Thymus (tissue), 11 donors: ENCODE results near the gene OR1L8. TPM values are rescaled to one million over a fixed set of nuclear protein-coding genes. Genes with fewer than 3 reads are reported as not detected.
"Not testable (repeated sequence)": the region's sequence is repeated elsewhere in the genome, so short reads cannot be mapped to it uniquely, and the experiment has no call there.

ENCODE experiments used
- DNase-seq, 9 donors: peaks; one replicate each; pipeline ENCODE4 v3.0.0-alpha.2; 2013; ENCODE audit warnings: low spot score in 9 of 9, low read depth in 6 of 9, missing footprints in 1 of 9
- H3K27ac ChIP-seq, 2 donors: one replicate each; pipeline ENCODE4 v1.5.1; 2013; ENCODE audit warnings: control low read depth in 1 of 2, low read depth in 1 of 2, low read length in 1 of 2, mild to moderate bottlenecking in 1 of 2, moderate library complexity in 1 of 2
- H3K27me3 ChIP-seq, 2 donors: one replicate each; pipeline ENCODE4 v1.5.1; 2013; ENCODE audit warnings: low read length in 1 of 2; ENCODE audit not compliant: control insufficient read depth in 2 of 2, insufficient read depth in 1 of 2
- H3K36me3 ChIP-seq, 2 donors: one replicate each; pipeline ENCODE4 v1.5.1; 2013; ENCODE audit warnings: low read length in 1 of 2, mild to moderate bottlenecking in 1 of 2, moderate library complexity in 1 of 2; ENCODE audit not compliant: control insufficient read depth in 2 of 2, insufficient read depth in 2 of 2
- H3K4me1 ChIP-seq, 2 donors: one replicate each; pipeline ENCODE4 v1.5.1; 2013; ENCODE audit warnings: low read length in 2 of 2; ENCODE audit not compliant: control insufficient read depth in 2 of 2, insufficient read depth in 2 of 2
- H3K4me3 ChIP-seq, 2 donors: one replicate each; pipeline ENCODE4 v1.5.1; 2013; ENCODE audit warnings: low read length in 2 of 2, control low read depth in 1 of 2, mild to moderate bottlenecking in 1 of 2
- H3K9me3 ChIP-seq, 2 donors: one replicate each; pipeline ENCODE4 v1.5.1; 2013; ENCODE audit warnings: low read length in 1 of 2, mild to moderate bottlenecking in 1 of 2; ENCODE audit not compliant: control insufficient read depth in 2 of 2, insufficient read depth in 1 of 2
- WGBS: extraction: QIAGEN DNeasy Blood & Tissue Kit; methylation state at CpG from one replicate; pipeline ENCODE4 v1.1.7; 2013; 5-methylcytosine and 5-hydroxymethylcytosine counted together
- polyA plus RNA-seq: library from polyadenylated mRNA; stranded (reverse); fragments of 200-250 nt; gene quantifications from one replicate; pipeline ENCODE4 v1.2.3, GENCODE V29; 2013
- total RNA-seq: library from RNA; stranded (reverse); fragments of 120-200 nt; gene quantifications from one replicate; pipeline ENCODE4 v1.2.4, GENCODE V29; 2013
- donor health status: healthy.

The OR1L8 gene
- total and polyA plus RNA-seq, 2 donors, result 0.09 TPM; not detected in 1

DNA sequence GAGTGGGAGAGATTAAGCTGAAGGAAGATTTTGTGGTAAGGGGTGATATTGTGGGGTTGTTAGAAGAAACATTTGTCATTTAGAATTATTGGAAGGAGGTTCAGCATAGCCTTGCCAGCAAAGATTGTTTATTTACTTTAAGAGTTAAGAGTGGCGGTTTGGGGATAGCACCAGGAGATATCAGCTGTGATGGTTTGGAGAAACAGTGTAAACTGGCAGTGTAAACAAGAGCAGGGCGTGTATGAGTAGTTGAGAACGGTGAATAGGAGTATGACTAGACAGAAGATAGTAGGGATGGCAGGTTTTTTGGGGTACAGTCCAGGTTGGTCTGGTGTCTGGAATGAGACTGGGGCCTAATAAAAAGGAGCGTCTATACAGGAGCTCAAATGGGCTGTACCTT, 52.0 kb downstream of the OR1L8 start:
- not testable (repeated sequence) for H3K36me3 ChIP-seq, H3K4me1 ChIP-seq, H3K27me3 ChIP-seq, H3K4me3 ChIP-seq, DNase-seq, H3K27ac ChIP-seq, H3K9me3 ChIP-seq
- 87% methylated on average over 4 of the region's 4 CpGs for WGBS

DNA sequence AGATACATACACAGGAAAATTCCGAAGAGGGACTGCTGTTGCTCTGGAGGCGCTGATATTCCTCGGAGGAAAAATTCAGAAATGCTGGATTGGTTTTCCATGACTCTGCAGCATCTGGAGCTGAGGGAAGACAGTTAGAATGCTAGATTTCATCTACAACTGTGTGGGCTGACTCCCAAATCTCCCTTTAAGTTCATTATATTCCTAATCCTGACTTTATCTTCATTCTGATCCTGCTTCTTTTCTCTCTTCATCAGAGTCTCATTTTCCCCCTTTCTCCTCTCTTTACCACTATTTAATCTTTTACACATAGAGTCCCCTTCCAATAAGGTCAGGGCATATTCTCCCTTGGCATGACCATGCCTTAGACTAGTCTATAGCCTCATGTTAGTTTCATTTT, 56.0 kb downstream of the OR1L8 start, which contains the start of gene OR1N1:
TSS of gene OR1N1 (minus strand) at position 101 of the 400 bp plus-strand sequence. CDS start at position 101, 0 bp downstream.
- 95% methylated on average over 3 of the region's 3 CpGs for WGBS
- no peak for DNase-seq
- no peaks in the 10 kb centered on the region for H3K27me3 ChIP-seq

DNA sequence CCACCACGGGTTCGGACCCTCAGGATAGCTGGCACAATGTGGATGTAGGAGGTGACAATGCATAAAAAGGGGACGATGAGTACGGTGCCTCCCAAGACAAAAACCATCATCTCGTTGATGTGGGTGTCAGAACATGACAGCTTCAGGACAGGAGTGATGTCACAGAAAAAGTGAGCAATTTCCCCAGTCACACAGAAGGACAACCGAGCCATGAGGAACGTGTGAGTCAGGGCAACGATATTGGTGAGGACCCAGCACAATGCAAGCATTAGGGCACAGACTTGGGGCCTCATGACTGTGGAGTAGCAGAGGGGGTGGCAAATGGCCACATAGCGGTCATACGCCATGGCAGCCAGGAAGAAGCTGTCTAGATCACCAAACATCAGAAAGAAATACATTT, 56.6 kb downstream of the OR1L8 start:
- H3K4me1 ChIP-seq, result no peaks in the 10 kb centered on the region
- no peak overlapping the region for H3K27ac ChIP-seq
- H3K4me3 ChIP-seq, result no peak overlapping the region
- no peaks in the 10 kb centered on the region for H3K9me3 ChIP-seq
- H3K27me3 ChIP-seq, result no peaks in the 10 kb centered on the region
- no peak for DNase-seq
- 92% methylated on average over 10 of the region's 10 CpGs for WGBS
- H3K36me3 ChIP-seq, result no peaks in the 10 kb centered on the region

More for the DNA sequence above, 56.0 kb downstream of the OR1L8 start, which contains the start of gene OR1N1:
- Histone ChIP-seq H3K27ac (no peak within 1 kb of the TSS), H3K4me3 (no peak within 1 kb of the TSS), H3K36me3 (no peaks in the 10 kb centered on the region), H3K9me3 (no peaks in the 10 kb centered on the region), H3K4me1 (no peaks in the 10 kb centered on the region)

DNA sequence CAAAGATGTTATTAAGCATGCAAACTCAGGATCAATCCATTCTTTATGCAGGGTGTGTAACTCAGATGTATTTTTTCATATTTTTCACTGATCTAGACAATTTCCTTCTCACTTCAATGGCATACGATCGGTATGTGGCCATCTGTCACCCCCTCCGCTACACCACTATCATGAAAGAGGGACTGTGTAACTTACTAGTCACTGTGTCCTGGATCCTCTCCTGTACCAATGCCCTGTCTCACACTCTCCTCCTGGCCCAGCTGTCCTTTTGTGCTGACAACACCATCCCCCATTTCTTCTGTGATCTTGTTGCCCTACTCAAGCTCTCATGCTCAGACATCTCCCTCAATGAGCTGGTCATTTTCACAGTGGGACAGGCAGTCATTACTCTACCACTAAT, 63.8 kb downstream of the OR1L8 start:
- 97% methylated on average over 3 of the region's 3 CpGs for WGBS
- Histone ChIP-seq H3K27me3 (no peaks in the 10 kb centered on the region), H3K36me3 (no peaks in the 10 kb centered on the region), H3K4me3 (no peak overlapping the region), H3K4me1 (no peaks in the 10 kb centered on the region), H3K27ac (no peak overlapping the region), H3K9me3 (no peaks in the 10 kb centered on the region)
- no peak for DNase-seq

DNA sequence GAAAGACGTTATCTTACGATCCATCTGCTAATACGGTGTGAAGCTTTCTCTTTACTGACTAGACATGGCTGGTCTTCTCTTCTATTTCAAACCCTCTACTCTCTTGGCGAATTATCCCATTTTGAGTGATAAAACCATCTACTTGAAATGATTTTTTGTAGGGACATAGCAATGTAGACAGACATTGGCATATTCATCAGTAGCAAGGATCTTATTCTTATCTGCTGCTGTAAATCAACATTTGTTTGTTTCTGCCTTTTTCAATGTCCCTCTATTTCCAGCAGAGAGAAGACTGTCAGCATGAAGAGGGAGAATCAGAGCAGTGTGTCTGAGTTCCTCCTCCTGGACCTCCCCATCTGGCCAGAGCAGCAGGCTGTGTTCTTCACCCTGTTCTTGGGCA, 64.3 kb downstream of the OR1L8 start, which contains the start of gene OR1J4:
TSS of gene OR1J4 (plus strand) at position 301 of the 400 bp plus-strand sequence. CDS start at position 301, 0 bp downstream.
- H3K27ac ChIP-seq, result no peak within 1 kb of the TSS
- 89% methylated on average over 4 of the region's 4 CpGs for WGBS
- DNase-seq, result no peak
- no peaks in the 10 kb centered on the region for H3K36me3 ChIP-seq
- H3K4me3 ChIP-seq, result no peak within 1 kb of the TSS
- H3K4me1 ChIP-seq, result no peaks in the 10 kb centered on the region
- H3K27me3 ChIP-seq, result no peaks in the 10 kb centered on the region
- no peaks in the 10 kb centered on the region for H3K9me3 ChIP-seq

DNA sequence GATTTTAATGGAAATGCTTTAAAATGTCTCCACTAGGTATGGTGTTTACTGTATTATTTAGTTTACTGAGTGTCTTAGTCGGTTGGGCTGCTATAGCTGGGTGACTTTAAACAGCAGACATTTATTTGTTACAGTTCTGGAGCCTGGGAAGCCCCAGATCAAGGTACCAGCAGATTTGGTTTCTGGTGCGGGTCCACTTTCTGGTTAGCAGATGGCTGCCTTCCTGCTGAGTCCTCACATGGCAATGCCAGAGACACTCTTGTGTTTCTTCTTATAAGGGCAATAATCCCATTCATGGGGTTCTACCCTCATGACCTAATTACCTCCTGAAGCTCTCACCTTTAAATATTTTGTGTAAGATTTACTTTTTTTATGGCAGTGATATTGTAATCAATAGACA, 65.0 kb downstream of the OR1L8 start:
- Histone ChIP-seq H3K27me3 (no peaks in the 10 kb centered on the region), H3K36me3 (no peaks in the 10 kb centered on the region), H3K4me3 (no peak overlapping the region), H3K9me3 (no peaks in the 10 kb centered on the region), H3K4me1 (no peaks in the 10 kb centered on the region), H3K27ac (no peak overlapping the region)
- DNase-seq, result no peak
- WGBS, result 66% methylated on average over 2 of the region's 2 CpGs

Other genes starting within 250 kb of the OR1L8 start
- 1.9 TPM for gene PTGS1, start 212.4 kb downstream of the OR1L8 start, total RNA-seq
- 1.6 TPM for gene PTGS1, start 212.4 kb downstream of the OR1L8 start, polyA plus RNA-seq
- not detected for gene OR1J1, start 105.5 kb downstream of the OR1L8 start, total RNA-seq
- gene OR1J1, start 105.5 kb downstream of the OR1L8 start, polyA plus RNA-seq, result not detected
- gene OR1J2, start 72.6 kb downstream of the OR1L8 start, total RNA-seq, result not detected
- not detected for gene OR1J2, start 72.6 kb downstream of the OR1L8 start, polyA plus RNA-seq
- gene OR1J4, start 64.2 kb downstream of the OR1L8 start, total RNA-seq, result not detected
- gene OR1J4, start 64.2 kb downstream of the OR1L8 start, polyA plus RNA-seq, result 0.07 TPM
- gene OR1N1, start 56.1 kb downstream of the OR1L8 start, total RNA-seq, result not detected
- gene OR1N1, start 56.1 kb downstream of the OR1L8 start, polyA plus RNA-seq, result not detected
- not detected for gene OR1N2, start 30.3 kb downstream of the OR1L8 start, total RNA-seq
- not detected for gene OR1N2, start 30.3 kb downstream of the OR1L8 start, polyA plus RNA-seq
- not detected for gene OR1Q1, start 31.4 kb upstream of the OR1L8 start, total RNA-seq
- gene OR1Q1, start 31.4 kb upstream of the OR1L8 start, polyA plus RNA-seq, result 0.05 TPM
- gene OR1B1, start 74.2 kb upstream of the OR1L8 start, total RNA-seq, result not detected
- not detected for gene OR1B1, start 74.2 kb upstream of the OR1L8 start, polyA plus RNA-seq
- not detected for gene OR1L1, start 78.3 kb upstream of the OR1L8 start, total RNA-seq
- not detected for gene OR1L1, start 78.3 kb upstream of the OR1L8 start, polyA plus RNA-seq
- gene OR1L3, start 91.7 kb upstream of the OR1L8 start, total RNA-seq, result not detected
- not detected for gene OR1L3, start 91.7 kb upstream of the OR1L8 start, polyA plus RNA-seq
- not detected for gene OR1L4, start 140.6 kb upstream of the OR1L8 start, total RNA-seq
- 0.05 TPM for gene OR1L4, start 140.6 kb upstream of the OR1L8 start, polyA plus RNA-seq
- gene OR1L6, start 158.9 kb upstream of the OR1L8 start, total RNA-seq, result not detected
- not detected for gene OR1L6, start 158.9 kb upstream of the OR1L8 start, polyA plus RNA-seq
- not detected for gene OR5C1, start 205.5 kb upstream of the OR1L8 start, total RNA-seq
- gene OR5C1, start 205.5 kb upstream of the OR1L8 start, polyA plus RNA-seq, result 0.05 TPM
- not detected for gene OR1K1, start 216.7 kb upstream of the OR1L8 start, total RNA-seq
- not detected for gene OR1K1, start 216.7 kb upstream of the OR1L8 start, polyA plus RNA-seq
- 23.6 TPM for gene PDCL, start 245.2 kb upstream of the OR1L8 start, total RNA-seq
- gene PDCL, start 245.2 kb upstream of the OR1L8 start, polyA plus RNA-seq, result 14.3 TPM